NT2/D1 (cell line): ENCODE measurements around the gene PKP1.

ENCODE experiments used
- DNase-seq: peaks from one replicate; pipeline ENCODE4 v3.0.0-alpha.2; 2011; ENCODE audit warnings: low read depth, low spot score
- H3K27me3 ChIP-seq: 2 replicates; pipeline ENCODE4 v1.6.0; 2011; ENCODE audit warnings: mild to moderate bottlenecking; ENCODE audit not compliant: insufficient read length, insufficient read depth
- H3K36me3 ChIP-seq: 2 replicates; pipeline ENCODE4 v1.6.1; 2011; ENCODE audit warnings: mild to moderate bottlenecking, low read length, mixed read lengths; ENCODE audit not compliant: insufficient read depth, insufficient read length
- H3K4me1 ChIP-seq: 2 replicates; pipeline ENCODE4 v1.5.1; 2011; ENCODE audit not compliant: insufficient read depth, insufficient read length
- H3K4me3 ChIP-seq: 2 replicates; pipeline ENCODE4 v1.5.1; 2011; ENCODE audit warnings: low read depth; ENCODE audit not compliant: insufficient read length
- H3K9ac ChIP-seq: 2 replicates; pipeline ENCODE4 v1.6.0; 2011; ENCODE audit warnings: low read depth; ENCODE audit not compliant: insufficient read length
- H3K9me3 ChIP-seq: 2 replicates; pipeline ENCODE4 v1.5.1; 2011; ENCODE audit warnings: mild to moderate bottlenecking, low read length; ENCODE audit not compliant: insufficient read depth
- SUZ12 ChIP-seq: IDR thresholded peaks from 2 replicates; pipeline ENCODE4 v1.6.1; 2011; ENCODE audit not compliant: insufficient read length, insufficient read depth; ENCODE audit errors: extremely low read depth
- YY1 ChIP-seq: IDR thresholded peaks from 2 replicates; pipeline ENCODE4 v1.6.1; 2011; ENCODE audit not compliant: insufficient read length, insufficient read depth
- ZNF274 ChIP-seq: IDR thresholded peaks from 2 replicates; pipeline ENCODE4 v1.6.1; 2011; ENCODE audit warnings: mild to moderate bottlenecking, low read depth, low read length

Gene PKP1

DNA sequence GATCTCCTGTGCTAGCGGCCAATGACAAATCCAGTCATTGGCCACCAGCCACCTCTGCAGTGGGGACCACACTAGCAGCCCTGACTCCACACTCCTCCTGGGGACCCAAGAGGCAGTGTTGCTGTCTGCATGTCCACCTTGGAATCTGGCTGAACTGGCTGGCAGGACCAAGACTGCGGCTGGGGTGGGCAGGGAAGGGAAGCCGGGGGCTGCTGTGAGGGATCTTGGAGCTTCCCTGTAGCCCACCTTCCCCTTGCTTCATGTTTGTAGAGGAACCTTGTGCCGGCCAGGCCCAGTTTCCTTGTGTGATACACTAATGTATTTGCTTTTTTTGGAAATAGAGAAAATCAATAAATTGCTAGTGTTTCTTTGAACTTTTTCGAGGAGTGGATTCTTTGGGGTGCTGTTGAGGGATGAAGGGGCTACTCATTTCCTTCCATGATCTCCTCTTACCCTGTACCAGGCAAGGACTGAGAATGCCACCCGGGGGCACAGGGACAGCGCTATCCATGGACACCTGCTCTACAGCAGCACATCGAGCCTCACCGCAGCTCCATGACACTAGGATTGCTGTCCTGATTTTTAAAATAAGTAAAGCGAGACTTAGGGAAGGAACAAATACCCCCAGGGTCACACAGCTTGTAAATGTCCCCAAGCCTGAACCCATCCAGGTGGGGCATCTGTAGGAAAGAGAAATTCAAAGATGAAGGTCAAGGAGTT, 49.5 kb downstream of the PKP1 start:
- H3K9ac ChIP-seq: no peak overlapping the region
- H3K27me3 ChIP-seq: peaks cover under 1% of the 10 kb centered on the region
- TF ChIP-seq SUZ12: no peak
- TF ChIP-seq ZNF274: no peak
- DNase-seq: no peak
- no peaks in the 10 kb centered on the region for H3K9me3 ChIP-seq
- no peaks in the 10 kb centered on the region for H3K4me1 ChIP-seq
- no peak overlapping the region for H3K4me3 ChIP-seq
- H3K36me3 ChIP-seq: no peaks in the 10 kb centered on the region

DNA sequence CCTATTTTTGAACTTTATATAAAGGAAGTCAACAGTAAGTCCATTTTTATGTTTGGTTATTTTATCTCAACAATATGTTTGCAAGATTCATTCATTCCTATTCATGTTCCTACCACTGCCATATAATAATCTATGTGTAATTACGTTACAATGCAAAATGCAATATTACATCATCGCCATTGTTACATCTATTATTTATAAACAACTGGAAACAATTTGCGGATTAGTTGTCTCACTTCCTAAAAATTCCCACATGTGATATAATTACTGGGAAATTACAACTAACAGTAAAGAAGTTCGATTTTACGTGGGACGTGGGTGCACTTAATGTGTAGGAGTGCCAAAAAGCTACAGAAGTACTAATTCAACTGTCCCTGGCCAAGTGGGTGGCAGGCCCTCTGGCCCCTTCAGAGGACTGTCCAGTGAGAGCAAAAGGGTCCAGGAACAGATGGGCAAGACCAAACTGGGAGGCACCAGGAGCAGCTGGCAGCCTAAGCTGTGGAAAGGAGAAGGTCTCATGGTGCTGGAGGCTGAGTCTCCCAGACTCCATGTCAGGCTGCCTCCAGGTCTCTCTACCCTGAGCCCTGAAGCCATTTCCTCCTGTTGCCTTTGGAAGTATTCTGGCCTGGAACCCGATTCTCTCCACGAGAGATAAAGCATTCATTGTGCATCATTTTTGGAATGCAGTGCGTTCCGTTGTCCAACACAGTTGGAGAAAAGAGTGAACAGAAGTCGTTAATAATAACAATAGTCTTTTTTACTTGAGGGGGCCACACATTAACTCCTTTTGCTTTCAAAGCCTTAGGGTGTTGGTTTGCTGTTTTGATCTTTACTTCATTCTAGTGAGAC, 51.2 kb downstream of the PKP1 start:
- Histone ChIP-seq H3K4me1 (no peaks in the 10 kb centered on the region), H3K36me3 (no peaks in the 10 kb centered on the region), H3K27me3 (no peaks in the 10 kb centered on the region), H3K4me3 (no peak overlapping the region), H3K9ac (no peak overlapping the region), H3K9me3 (no peaks in the 10 kb centered on the region)
- TF ChIP-seq SUZ12 (no peak), YY1 (no peak), ZNF274 (no peak)
- DNase-seq: no peak

GRCh38 chr1:201335174-201335870, 52.0 kb downstream of the PKP1 start:
- DNase-seq: no peak
- Histone ChIP-seq H3K9me3 (no peaks in the 10 kb centered on the region), H3K4me1 (no peaks in the 10 kb centered on the region), H3K36me3 (no peaks in the 10 kb centered on the region), H3K9ac (no peak overlapping the region), H3K4me3 (no peak overlapping the region), H3K27me3 (no peaks in the 10 kb centered on the region)
- TF ChIP-seq YY1 (no peak), SUZ12 (no peak), ZNF274 (no peak)

DNA sequence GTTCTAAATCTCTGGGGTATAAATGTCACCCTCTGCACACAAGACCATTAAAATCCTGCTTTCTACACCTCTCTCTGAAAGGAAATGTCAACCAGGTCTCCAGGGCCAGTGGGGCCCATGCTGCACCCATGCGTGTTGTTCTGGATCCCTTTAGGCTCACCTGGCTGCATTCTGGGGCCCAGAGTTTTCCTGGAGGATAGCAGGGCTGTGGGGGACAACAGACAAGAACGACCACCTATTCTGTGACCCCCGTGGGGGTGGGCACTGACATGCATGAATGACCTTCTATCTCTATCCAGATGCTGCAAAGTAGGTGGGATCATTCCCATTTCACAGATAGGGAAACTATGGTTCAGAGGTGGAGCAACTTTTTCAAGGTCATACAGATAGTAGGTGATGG, 52.6 kb downstream of the PKP1 start:
- no peak overlapping the region for H3K9ac ChIP-seq
- no peaks in the 10 kb centered on the region for H3K27me3 ChIP-seq
- TF ChIP-seq SUZ12 (no peak), YY1 (no peak), ZNF274 (no peak)
- no peaks in the 10 kb centered on the region for H3K4me1 ChIP-seq
- H3K36me3 ChIP-seq: no peaks in the 10 kb centered on the region
- no peak overlapping the region for H3K4me3 ChIP-seq
- H3K9me3 ChIP-seq: no peaks in the 10 kb centered on the region
- no peak for DNase-seq

- Histone ChIP-seq H3K4me1 (no peaks in the 10 kb centered on the region), H3K9me3 (no peaks in the 10 kb centered on the region; the same call in 1 of the 2 replicates), H3K27me3 (no peaks in the 10 kb centered on the region), H3K36me3 (no peaks in the 10 kb centered on the region), H3K4me3 (no peak overlapping the region), H3K9ac (no peak overlapping the region)
- DNase-seq: no peak
- no peak for TF ChIP-seq YY1
- no peak for TF ChIP-seq ZNF274
- TF ChIP-seq SUZ12: no peak
These were observed 53.6 kb downstream of the PKP1 start for GRCh38 chr1:201336711-201337450.

DNA sequence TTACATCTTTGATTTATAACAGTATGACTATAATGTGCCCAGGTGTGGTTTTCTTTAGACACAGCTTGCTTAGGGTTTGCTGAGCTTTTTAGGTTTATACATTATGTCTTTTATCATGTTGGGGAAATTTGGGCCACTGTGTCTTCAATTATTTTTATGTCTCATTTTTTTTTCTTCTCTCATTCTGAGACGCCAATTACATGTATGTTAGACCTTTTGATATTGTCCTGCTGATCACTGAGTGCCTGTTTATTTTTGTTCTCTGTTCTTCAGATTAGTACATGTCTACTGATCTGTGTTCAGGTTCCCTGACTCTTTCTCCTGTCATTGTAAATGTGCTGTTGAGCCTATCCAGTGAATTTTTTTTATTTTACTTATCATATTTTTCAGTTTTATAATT, 58.1 kb downstream of the PKP1 start:
- Histone ChIP-seq H3K4me3 (no peak overlapping the region), H3K36me3 (no peaks in the 10 kb centered on the region), H3K4me1 (no peaks in the 10 kb centered on the region), H3K9ac (no peak overlapping the region), H3K27me3 (no peaks in the 10 kb centered on the region), H3K9me3 (no peaks in the 10 kb centered on the region; the same call in 1 of the 2 replicates)
- no peak for DNase-seq
- TF ChIP-seq ZNF274 (no peak), YY1 (no peak), SUZ12 (no peak)
